Pancreas (tissue), 10 donors: Measurements from ENCODE around the gene CD74. TPM values are rescaled to one million over a fixed set of nuclear protein-coding genes. Genes with fewer than 3 reads are reported as not detected.

ENCODE experiments used
- ATAC-seq, 4 donors: fragments of 200-7000 bp; cut with Tn5 transposase; one replicate each; pipeline versions ENCODE4 v1.8.0 to v1.9.1; 2020; ENCODE audit warnings: mild to moderate bottlenecking in 4 of 4, moderate library complexity in 4 of 4
- DNase-seq, 6 donors: peaks; one replicate each; pipeline ENCODE4 v3.0.0-alpha.2; 2020
- FAIRE-seq: peaks from 2 replicates; lab custom pipeline; 2012; peaks lifted over from hg19 to GRCh38; lab: Jason Lieb, UNC
- H3K27ac ChIP-seq, 4 donors: fragments of 200-600 bp; sonication (generic); 1 replicate in 3 of 4; 2 replicates in 1 of 4; pipeline versions ENCODE4 v1.5.0 to v1.8.0; 2020
- H3K27me3 ChIP-seq, 4 donors: fragments of 200-600 bp; one replicate each; pipeline ENCODE4 v1.8.0; 2021
- H3K36me3 ChIP-seq, 3 donors: fragments of 200-600 bp; sonication (generic) in 1 of 3; one replicate each; pipeline versions ENCODE4 v1.5.0 to v1.8.0; 2020 to 2021
- H3K4me1 ChIP-seq, 3 donors: fragments of 200-600 bp; one replicate each; pipeline ENCODE4 v1.8.0; 2021
- H3K4me3 ChIP-seq, 4 donors: fragments of 200-600 bp; sonication (generic) in 2 of 4; one replicate each; pipeline versions ENCODE4 v1.5.0 to v1.8.0; 2020 to 2021
- H3K9me3 ChIP-seq, 4 donors: fragments of 200-600 bp; one replicate each; pipeline ENCODE4 v1.8.0; 2021
- CTCF ChIP-seq, 4 donors: fragments of 200-600 bp; sonication (generic) in 3 of 4; IDR thresholded peaks; one replicate each; pipeline versions ENCODE4 v1.5.0 to v1.8.0; 2021; ENCODE audit warnings: antibody characterized with exemption in 4 of 4
- WGBS, 2 donors: extraction: QIAGEN DNeasy Blood & Tissue Kit; methylation state at CpG; one replicate each; pipeline ENCODE4 v1.1.7; 2013; 5-methylcytosine and 5-hydroxymethylcytosine counted together
- intact Hi-C, 3 donors: fragments of 100-400 bp; cut with DNase I; formaldehyde crosslinking; loops; one replicate each; pipeline versions ENCODE4 v1.11.1 to v1.14.2; 2022
- polyA plus RNA-seq, 2 donors: library from polyadenylated mRNA; stranded (reverse); fragments of 200-250 nt; gene quantifications; one replicate each; pipeline ENCODE4 v1.2.3, GENCODE V29; 2013
- total RNA-seq, 6 donors: library from RNA; stranded (reverse); fragmentation: NEBNext Ultra II Directional in 4 of 6; extraction: Animal tissue kit (Norgen Biotek cat#: 25700) in 4 of 6; gene quantifications; one replicate each; pipeline versions ENCODE4 v1.2.1 to v1.2.4, GENCODE V29; 2021 to 2023
- donor health status: healthy with polysubstance abuse.
- donor health status: DM: no; HTN: no; CAD: no; lungs with moderate emphysema.
- donor health status: DM: no; HTN: no; CAD: no.
- donor health status: control.
- donor health status: control.
- donor health status: Bipolar disorder and iron deficiency.
- donor health status: DM: yes; HTN: yes; CAD: no.
- donor health status: DM: no; HTN: no; CAD: no.
- donor health status: DM: no; HTN: no; CAD: no.
- donor health status: DM: yes; HTN: yes; CAD: no.

The CD74 gene
- total and polyA plus RNA-seq, 8 donors, result 67.2 to 1,206 (median 139) TPM

GRCh38 chr5:150411245-150411979, 1.3 kb downstream of the CD74 start:
- intact Hi-C loops, result no loop called here
- H3K27me3 ChIP-seq, result no peaks in the 10 kb centered on the region
- DNase-seq (peak in 1 of 6 donors; percentile 56), FAIRE-seq (no peak), ATAC-seq (peak in 2 of 4 donors; percentile 15 to 21)
- H3K36me3 ChIP-seq, result no peaks in the 10 kb centered on the region
- no peak for TF ChIP-seq CTCF (IDR thresholded peaks at IDR 0.05)
- peak overlapping the region in 3 of 4 donors; percentile 75 to 94 (median 89) for H3K27ac ChIP-seq
- H3K4me1 ChIP-seq, result peaks cover 0 to 6% (median 0%) of the 10 kb centered on the region in 3 donors
- H3K4me3 ChIP-seq, result peak overlapping the region in 2 of 4 donors; percentile 18 to 47
- WGBS, 2 donors, result 77 to 93% methylated on average over 5 of the region's 5 CpGs
- no peaks in the 10 kb centered on the region for H3K9me3 ChIP-seq

- peak; percentile 39 for FAIRE-seq
- no peak for TF ChIP-seq CTCF (IDR thresholded peaks at IDR 0.05)
Measured at GRCh38 chr5:150410524-150411244, 2.0 kb downstream of the CD74 start.

GRCh38 chr5:150409638-150410523, 2.8 kb downstream of the CD74 start:
- ATAC-seq (peak; percentile 80 to 92 (median 89)), DNase-seq (peak in 4 of 6 donors; percentile 68 to 86 (median 74)), FAIRE-seq (no peak)
- intact Hi-C loops, result no loop called here
- Histone ChIP-seq H3K4me3 (peak overlapping the region in 2 of 4 donors; percentile 10 to 36), H3K27me3 (no peaks in the 10 kb centered on the region), H3K9me3 (no peaks in the 10 kb centered on the region), H3K27ac (peak overlapping the region; percentile 41 to 94 (median 82)), H3K36me3 (no peaks in the 10 kb centered on the region), H3K4me1 (peaks cover 0 to 6% (median 0%) of the 10 kb centered on the region in 3 donors)
- TF ChIP-seq CTCF (IDR thresholded peaks at IDR 0.05), result no peak
- 14 to 15% methylated on average over 15 of the region's 15 CpGs for WGBS, 2 donors

More at GRCh38 chr5:150410524-150411244, 2.0 kb downstream of the CD74 start:
- peak; percentile 78 to 86 (median 82) for ATAC-seq
- H3K9me3 ChIP-seq, result no peaks in the 10 kb centered on the region
- H3K27me3 ChIP-seq, result no peaks in the 10 kb centered on the region
- peak overlapping the region in 2 of 4 donors; percentile 10 to 47 for H3K4me3 ChIP-seq
- H3K4me1 ChIP-seq, result peaks cover 0 to 6% (median 0%) of the 10 kb centered on the region in 3 donors
- no peaks in the 10 kb centered on the region for H3K36me3 ChIP-seq
- intact Hi-C loops, result no loop called here
- 35 to 41% methylated on average over 4 of the region's 4 CpGs for WGBS, 2 donors
- DNase-seq, result peak in 4 of 6 donors; percentile 44 to 80 (median 62)
- H3K27ac ChIP-seq, result peak overlapping the region; percentile 41 to 94 (median 82)

GRCh38 chr5:150408231-150408943, 4.3 kb downstream of the CD74 start:
- H3K4me3 ChIP-seq, result no peak overlapping the region

More at GRCh38 chr5:150408231-150408943, 4.3 kb downstream of the CD74 start:
- intact Hi-C loops, result no loop called here
- Histone ChIP-seq H3K27me3 (no peaks in the 10 kb centered on the region), H3K27ac (peak overlapping the region in 1 of 4 donors; percentile 94), H3K4me1 (peaks cover 0 to 6% (median 0%) of the 10 kb centered on the region in 3 donors), H3K36me3 (no peaks in the 10 kb centered on the region), H3K9me3 (no peaks in the 10 kb centered on the region)
- WGBS, 2 donors, result 78 to 89% methylated on average over 8 of the region's 8 CpGs
- ATAC-seq (no peak), DNase-seq (no peak), FAIRE-seq (no peak)
- TF ChIP-seq CTCF (IDR thresholded peaks at IDR 0.05), result no peak
